ENCODE results near the gene KDM4C.

KDM4C gene

DNA sequence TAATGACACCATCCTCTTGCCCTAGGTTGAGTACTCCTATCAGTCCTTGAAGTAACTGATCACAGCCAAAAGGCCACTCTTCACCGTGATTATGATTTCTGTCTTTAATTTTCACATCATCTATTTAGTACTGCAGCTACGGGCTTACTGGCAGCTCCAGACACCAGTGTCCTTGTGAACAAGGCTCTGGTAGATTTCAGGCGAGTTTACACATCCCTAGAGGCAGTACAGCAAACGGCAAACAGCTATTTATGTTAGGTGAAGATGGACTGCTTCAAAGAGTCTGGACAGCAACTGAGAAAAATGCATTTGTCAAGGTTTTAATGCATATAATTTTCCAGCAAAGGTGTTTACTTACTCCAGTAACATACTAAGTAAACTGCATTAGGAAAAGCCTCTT is 396.9 kb downstream of the KDM4C start:
- no peaks in the 10 kb centered on the region for H3K27me3 ChIP-seq
- no peak overlapping the region for H3K4me3 ChIP-seq (ENCODE audit: low read depth, low read length)
- H3K9me3 ChIP-seq = no peaks in the 10 kb centered on the region
- no peaks in the 10 kb centered on the region for H3K36me3 ChIP-seq
- TF ChIP-seq, protein P1, sequence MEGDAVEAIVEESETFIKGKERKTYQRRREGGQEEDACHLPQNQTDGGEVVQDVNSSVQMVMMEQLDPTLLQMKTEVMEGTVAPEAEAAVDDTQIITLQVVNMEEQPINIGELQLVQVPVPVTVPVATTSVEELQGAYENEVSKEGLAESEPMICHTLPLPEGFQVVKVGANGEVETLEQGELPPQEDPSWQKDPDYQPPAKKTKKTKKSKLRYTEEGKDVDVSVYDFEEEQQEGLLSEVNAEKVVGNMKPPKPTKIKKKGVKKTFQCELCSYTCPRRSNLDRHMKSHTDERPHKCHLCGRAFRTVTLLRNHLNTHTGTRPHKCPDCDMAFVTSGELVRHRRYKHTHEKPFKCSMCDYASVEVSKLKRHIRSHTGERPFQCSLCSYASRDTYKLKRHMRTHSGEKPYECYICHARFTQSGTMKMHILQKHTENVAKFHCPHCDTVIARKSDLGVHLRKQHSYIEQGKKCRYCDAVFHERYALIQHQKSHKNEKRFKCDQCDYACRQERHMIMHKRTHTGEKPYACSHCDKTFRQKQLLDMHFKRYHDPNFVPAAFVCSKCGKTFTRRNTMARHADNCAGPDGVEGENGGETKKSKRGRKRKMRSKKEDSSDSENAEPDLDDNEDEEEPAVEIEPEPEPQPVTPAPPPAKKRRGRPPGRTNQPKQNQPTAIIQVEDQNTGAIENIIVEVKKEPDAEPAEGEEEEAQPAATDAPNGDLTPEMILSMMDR (IDR thresholded peaks at IDR 0.05; ENCODE audit: low read depth, low read length) = no peak
- DNase-seq = no peak
- peaks cover 12% of the 10 kb centered on the region; the same call in 1 of the 2 replicates for H3K4me1 ChIP-seq

DNA sequence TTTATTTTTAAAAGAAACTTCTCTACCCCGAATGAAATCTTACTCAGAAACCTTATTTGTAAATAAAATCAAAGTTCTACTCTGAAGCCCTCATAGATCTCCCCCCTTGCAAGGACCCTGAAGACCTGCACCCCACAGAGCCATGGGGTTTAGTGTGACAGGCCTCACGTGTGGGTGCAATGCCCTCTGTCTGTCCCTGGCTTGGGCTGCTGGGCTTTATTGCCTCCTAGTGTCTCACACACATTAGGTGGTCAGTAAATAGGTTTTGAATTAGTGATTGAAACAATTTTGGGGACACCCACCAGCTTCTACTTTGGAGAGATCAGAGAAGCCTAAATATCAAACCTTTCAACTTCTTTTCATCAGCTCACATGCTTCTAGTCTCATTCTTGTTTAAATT is 403.7 kb downstream of the KDM4C start:
- Histone ChIP-seq H3K9me3 (no peaks in the 10 kb centered on the region), H3K4me3 (ENCODE audit: low read depth, low read length) (no peak overlapping the region), H3K27me3 (no peaks in the 10 kb centered on the region), H3K36me3 (no peaks in the 10 kb centered on the region), H3K4me1 (no peaks in the 10 kb centered on the region)
- no peak for DNase-seq
- TF ChIP-seq, protein P1 (IDR thresholded peaks at IDR 0.05; ENCODE audit: low read depth, low read length) = no peak

DNA sequence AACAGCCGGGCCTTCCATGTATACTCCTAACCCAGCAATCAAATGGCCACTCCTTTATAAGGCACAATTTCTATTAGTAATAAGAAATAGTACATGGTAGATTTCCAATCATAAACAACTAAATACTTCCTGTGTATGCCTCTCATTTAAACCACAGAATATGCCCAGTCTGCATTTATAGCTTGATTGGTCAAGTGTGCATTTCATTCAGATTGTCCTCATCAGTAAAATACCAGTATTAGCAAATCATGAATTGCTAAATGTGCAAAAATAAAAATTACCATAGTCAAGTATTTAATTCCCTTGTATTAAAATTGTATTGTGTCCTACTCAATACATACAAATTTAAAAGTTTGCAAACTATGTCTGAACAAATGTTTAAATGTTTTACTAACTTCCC is 406.2 kb downstream of the KDM4C start:
- H3K36me3 ChIP-seq = no peaks in the 10 kb centered on the region
- DNase-seq = no peak
- H3K27me3 ChIP-seq = no peaks in the 10 kb centered on the region
- no peaks in the 10 kb centered on the region for H3K9me3 ChIP-seq
- no peaks in the 10 kb centered on the region for H3K4me1 ChIP-seq
- H3K4me3 ChIP-seq (ENCODE audit: low read depth, low read length) = no peak overlapping the region
- TF ChIP-seq, protein P1 (IDR thresholded peaks at IDR 0.05; ENCODE audit: low read depth, low read length) = no peak

DNA sequence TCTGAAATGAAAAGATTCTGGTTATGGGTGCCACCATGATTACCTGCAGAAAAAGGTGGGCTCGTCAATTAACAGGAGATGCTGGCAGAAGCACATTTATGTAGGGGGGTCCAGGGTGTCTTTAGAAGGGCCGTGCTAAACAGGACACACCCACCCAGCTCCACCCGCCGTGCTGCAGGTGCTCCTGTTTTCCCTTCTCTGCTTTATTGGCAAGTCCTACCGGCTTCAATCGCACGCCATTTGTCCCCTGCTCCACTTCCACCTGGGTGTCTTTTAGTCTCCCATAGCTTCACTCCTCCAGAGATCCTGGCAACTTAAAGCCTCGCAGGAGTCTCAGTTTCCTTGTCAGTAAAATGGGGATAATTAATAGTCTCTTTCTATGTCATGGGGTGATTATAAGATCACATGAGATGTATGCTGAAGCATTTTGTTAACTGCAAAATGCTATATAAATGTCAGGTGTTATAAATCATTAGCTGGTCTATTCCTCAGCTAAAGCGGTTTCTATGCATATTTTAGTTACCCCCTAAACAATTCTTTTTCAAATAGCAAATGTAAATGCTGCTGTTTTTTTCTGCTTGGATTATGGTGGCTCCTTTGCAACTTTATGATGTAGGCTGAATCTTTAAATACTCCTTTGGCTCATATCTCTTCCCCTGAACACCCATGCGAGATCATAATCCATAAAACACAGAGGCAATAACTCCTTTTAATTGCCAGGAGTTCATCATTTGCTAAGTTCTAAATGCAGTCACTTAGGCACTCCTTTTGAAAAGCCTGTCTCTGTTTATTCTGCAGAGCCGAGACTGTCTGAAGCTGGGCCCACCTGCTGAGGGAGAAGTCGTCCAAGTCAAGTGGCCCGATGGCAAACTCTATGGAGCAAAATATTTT is 406.9 kb downstream of the KDM4C start:
- no peaks in the 10 kb centered on the region for H3K36me3 ChIP-seq
- TF ChIP-seq, protein P1 (IDR thresholded peaks at IDR 0.05; ENCODE audit: low read depth, low read length) = no peak
- H3K4me1 ChIP-seq = no peaks in the 10 kb centered on the region
- no peak for DNase-seq
- H3K4me3 ChIP-seq (ENCODE audit: low read depth, low read length) = no peak overlapping the region
- no peaks in the 10 kb centered on the region for H3K27me3 ChIP-seq
- H3K9me3 ChIP-seq = no peaks in the 10 kb centered on the region

DNA sequence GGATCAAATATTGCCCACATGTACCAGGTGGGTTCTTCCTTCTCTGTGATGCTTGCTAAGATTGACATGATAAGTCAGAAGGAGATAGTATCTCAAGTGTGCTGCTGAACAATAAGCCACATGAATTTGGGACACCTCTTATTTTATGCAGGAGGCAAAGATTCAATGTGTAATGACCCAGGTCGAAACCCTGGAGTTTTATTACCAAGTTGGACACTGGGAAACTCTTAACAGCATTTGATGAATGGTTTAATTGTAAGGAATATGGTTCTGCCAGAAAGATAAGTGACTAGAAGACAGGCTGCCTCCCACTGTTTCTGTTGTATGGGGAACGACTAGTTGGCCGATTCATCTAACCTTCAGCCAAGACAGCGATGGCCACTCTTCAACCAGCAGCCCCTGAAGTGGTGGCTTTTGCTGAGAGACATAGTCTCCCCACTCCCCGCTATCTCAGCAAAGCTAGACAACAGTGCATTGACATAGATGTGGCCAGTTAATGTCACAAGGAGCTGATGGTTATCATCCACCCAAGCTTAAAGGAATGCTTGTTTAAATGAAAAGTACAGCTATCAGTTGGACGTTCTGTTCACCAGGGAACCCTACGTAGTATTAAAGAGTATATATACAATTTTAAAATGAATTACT is 407.7 kb downstream of the KDM4C start:
- H3K4me3 ChIP-seq (ENCODE audit: low read depth, low read length) = no peak overlapping the region
- TF ChIP-seq, protein P1 (IDR thresholded peaks at IDR 0.05; ENCODE audit: low read depth, low read length) = no peak

DNA sequence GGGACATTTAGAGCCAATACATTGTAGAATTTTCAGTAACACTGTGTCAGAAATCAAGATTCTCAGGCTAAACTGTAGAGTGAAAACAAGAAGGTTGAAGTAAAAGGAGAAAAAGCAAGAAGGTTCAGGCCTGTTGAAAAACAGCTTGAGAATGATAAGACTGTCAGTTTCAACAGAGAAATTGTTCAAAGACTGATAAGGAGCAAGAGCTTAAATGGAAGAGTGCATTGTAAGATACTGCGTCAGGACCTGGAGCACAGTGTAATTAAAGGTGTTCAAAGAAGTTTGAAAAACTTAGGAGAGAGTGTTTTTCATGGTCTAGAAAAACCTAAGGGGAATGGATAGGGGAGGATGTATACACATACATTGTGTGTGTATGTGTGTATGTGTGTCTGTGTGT is 408.3 kb downstream of the KDM4C start:
- Histone ChIP-seq H3K36me3 (no peaks in the 10 kb centered on the region), H3K9me3 (no peaks in the 10 kb centered on the region), H3K27me3 (no peaks in the 10 kb centered on the region), H3K4me1 (no peaks in the 10 kb centered on the region), H3K4me3 (ENCODE audit: low read depth, low read length) (no peak overlapping the region)
- TF ChIP-seq, protein P1 (IDR thresholded peaks at IDR 0.05; ENCODE audit: low read depth, low read length) = no peak
- no peak for DNase-seq

More for the DNA sequence above, 407.7 kb downstream of the KDM4C start:
- Histone ChIP-seq H3K9me3 (no peaks in the 10 kb centered on the region), H3K4me1 (no peaks in the 10 kb centered on the region), H3K36me3 (no peaks in the 10 kb centered on the region), H3K27me3 (no peaks in the 10 kb centered on the region)
- DNase-seq = no peak

Measured in BE2C (cell line).